Sciatic nerve (tissue), 2 donors: ENCODE results near the gene CEP72. TPM values are rescaled to one million over a fixed set of nuclear protein-coding genes. Genes with fewer than 3 reads are reported as not detected.
"Not testable (repeated sequence)": the region's sequence is repeated elsewhere in the genome, so short reads cannot be mapped to it uniquely, and the experiment has no call there.

Source experiments
- ATAC-seq: fragments of 200-7000 bp; cut with Tn5 transposase; one replicate; pipeline ENCODE4 v1.9.1; 2020; ENCODE audit warnings: mild to moderate bottlenecking, moderate library complexity
- DNase-seq: peaks from one replicate; pipeline ENCODE4 v3.0.0-alpha.2; 2020; ENCODE audit warnings: low spot score
- intact Hi-C: fragments of 100-400 bp; cut with DNase I; formaldehyde crosslinking; loops from one replicate; pipeline ENCODE4 v1.14.2; 2022
- total RNA-seq: library from RNA; stranded (reverse); fragmentation: NEBNext Ultra II Directional; extraction: Animal tissue kit (Norgen Biotek cat#: 25700); gene quantifications from one replicate; pipeline ENCODE4 v1.2.1, GENCODE V29; 2021
- donor health status: DM: no; HTN: no; CAD: no.
- donor health status: DM: no; HTN: no; CAD: no.

CEP72 gene
- total RNA-seq, 1 donor from 2014 or later = 7.5 TPM

DNA sequence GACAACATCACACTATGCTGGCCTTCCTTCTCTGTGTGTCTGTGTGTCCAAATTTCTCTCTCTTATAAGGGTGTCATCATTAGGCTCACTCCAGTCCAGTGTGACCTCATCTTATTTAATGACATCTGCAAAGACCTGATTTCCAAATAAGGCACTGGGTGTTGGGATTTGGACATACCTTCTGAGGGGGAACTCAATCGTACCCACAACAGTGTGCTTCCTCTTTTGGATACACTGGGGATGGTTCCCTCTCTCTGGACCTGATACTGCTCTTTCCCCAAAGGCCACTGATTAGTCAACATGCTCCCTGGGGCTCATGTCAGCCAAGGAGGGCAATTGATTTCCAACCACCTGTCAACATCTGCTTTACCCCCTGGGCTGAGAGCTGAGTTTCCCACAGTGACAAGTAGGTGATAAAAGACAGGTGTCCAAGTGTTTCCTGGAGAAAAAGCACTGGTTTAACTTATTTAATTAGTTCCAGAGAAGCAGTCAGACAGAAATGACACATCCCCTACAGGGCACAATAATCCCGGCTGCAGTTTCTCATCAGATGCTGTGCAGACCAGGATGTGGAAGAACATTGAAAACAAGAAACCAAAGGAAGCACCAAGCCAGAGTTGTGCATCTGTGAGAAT, 17.8 kb upstream of the CEP72 start:
- DNase-seq = no peak
- intact Hi-C loops = no loop called here
- ATAC-seq = no peak

DNA sequence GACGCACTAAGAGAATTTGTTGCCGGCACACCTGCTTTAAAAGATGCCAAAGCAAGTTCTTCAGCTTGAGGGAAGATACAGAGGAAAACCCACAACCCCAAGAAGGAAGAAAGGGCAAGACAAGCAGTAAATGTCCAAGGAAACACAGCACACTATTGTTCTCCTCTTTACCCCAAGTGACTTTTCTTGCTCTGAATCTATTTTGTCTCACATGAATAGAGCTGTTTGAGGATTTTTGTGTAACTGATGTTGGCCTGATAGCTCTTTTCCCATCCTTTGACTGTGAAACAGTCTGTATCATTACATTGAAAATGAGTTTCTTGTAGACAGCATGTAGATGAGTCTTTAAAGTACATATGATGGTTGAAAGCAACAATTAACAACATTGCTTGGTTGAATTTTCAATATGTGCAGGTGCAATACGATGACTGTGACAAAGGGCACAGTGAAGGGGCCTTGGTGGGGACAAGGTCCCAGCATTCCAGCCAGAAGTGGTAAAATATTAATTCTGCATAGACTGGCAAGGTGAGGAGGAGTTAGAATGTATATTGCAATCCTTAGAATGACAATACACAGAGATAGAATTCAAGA, 16.8 kb upstream of the CEP72 start:
- ATAC-seq (no peak), DNase-seq (no peak)
- intact Hi-C loops = no loop called here

DNA sequence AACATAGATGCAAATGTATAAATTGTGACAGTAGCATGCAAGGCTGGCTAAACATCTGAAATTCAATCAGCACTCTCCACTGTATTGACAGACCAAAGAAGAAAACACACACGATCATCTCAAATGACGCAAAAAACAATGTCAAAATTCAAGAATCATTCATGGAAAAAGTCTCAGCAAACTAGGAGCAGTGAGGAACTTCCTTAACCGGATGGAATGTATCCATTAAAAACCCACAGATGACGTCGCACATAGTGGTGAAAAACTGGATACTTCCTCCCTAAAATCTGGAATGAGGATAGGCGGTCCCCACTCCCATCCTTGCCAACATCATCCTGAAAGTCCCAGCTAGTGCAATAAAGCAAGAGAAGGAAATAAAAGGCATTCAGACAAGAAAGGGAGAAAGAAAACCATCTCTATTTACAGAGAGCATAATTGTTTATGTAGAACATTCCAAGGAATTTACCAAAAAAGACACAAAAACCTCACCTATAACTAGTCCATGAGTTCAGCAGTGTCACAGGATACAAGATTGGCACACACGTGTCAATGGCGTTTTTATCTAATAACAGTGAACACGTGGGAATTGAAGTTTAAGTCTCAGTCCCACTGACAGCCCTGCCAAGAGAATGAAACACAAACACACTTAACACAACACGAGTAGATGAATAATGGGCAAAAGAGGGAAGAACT, 14.1 kb upstream of the CEP72 start:
- ATAC-seq (no peak), DNase-seq (no peak)
- intact Hi-C loops = no loop called here

DNA sequence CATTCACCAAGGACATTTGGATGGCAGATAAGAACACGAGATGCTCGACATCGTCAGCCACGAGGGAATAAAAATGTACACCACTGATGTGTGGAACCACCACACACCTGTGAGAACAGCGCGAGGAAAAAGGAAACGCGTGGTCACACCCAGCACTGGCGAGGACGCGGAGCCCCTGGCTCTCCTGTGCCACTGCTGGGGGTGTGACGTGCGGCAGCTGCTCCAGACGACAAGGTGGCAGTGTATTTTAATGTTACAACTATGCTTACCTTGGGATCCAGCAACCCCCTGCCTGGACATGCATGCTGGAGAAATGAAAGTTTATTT, 13.6 kb upstream of the CEP72 start:
- intact Hi-C loops = no loop called here
- DNase-seq (no peak), ATAC-seq (no peak)

DNA sequence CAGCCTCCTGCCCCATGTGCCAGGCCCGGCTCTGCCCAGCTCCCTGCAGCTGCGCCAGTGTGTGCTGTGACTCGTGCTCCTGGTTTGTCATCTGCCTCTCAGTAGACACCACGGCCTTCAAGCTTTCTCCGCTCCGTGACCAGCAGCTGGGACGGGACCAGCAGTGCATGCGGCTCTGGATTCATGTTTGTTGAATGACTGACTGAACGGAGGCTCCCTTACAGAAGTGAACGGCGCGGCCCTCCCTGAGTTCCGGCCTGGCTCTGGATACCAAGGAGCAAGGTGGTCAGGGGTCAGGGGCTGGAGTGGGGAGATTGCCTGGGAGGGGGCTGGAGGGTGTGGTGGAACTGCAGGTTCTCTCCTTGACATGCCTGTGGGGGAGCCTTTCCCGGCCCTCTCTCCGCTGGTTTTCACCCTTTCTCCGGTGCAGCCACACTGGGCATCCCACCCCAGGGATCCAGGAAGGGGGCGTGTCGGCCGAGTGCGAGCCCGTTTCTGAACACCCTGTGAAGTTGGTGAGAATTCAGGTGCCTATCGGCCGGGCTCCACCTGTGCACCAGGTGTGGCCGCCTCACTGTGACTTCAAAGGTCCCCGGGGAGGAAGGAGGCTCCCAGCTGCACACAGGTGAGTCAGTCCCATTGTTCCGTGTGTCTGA, 11.1 kb upstream of the CEP72 start:
- ATAC-seq = no peak
- intact Hi-C loops = no loop called here

DNA sequence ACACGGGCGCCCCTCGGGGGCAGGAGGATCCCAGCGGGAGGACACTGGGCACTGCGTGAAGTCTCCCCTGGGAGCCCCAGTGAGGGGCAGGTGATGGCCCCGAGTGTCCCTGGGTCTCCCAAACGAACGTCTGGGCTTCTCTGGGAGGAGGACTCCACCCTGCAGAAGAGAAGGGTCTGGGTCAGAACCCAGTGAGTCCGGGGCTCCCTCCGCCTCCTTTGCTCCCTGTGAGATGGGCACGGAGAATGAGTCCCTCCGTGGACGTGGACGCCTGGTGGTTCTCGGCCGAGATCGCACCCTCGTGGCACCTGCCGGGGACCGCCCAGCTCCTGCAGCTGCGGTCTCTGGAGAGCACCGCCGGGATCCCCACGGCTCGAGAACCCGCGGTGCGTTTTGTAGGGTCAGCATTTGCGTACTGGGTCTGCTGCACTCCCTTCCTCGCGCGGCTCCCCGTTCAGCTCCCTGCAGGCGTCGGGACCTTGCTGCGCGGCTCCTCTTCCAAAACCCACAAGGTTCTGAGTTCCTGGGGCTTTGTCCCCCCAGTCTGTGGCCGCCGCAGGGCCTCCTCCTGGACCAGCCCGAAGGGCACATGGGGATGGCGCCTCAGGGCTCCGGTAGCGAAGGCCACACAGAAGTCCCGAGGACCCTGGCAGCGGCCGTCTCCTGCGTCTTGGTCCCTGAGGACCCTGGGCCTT, 10.2 kb upstream of the CEP72 start:
- ATAC-seq = no peak
- no peak for DNase-seq
- intact Hi-C loops = no loop called here

More for the DNA sequence above, 11.1 kb upstream of the CEP72 start:
- DNase-seq = no peak

DNA sequence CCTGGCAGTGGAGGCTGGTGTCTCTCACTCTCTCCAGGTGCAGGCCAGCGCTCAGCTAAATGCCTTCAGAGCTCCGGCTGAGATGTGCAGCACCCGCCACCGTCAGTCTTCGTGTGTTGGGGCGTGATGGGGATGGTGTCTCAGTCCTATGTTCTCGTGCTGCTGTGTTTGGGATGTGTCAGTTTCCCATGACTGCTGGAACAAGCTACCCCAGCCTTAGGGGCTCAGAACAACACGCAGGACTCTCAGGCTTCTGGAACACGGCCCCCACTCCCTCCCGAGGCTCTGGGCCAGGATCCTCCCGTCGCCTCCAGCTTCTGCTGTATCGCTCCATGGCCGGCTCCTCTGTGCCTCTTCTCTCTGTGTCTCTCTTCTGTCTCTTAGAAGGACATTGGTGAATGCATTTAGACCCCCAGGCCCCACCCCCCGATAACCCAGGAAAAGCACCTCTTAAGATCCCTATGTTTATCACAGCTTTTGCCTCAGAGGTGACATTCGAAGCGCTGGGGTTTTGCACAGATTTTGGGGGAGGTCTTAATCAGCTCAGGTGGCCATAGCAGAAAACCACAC, 9.6 kb upstream of the CEP72 start:
- DNase-seq (no peak), ATAC-seq (no peak)
- intact Hi-C loops = no loop called here

DNA sequence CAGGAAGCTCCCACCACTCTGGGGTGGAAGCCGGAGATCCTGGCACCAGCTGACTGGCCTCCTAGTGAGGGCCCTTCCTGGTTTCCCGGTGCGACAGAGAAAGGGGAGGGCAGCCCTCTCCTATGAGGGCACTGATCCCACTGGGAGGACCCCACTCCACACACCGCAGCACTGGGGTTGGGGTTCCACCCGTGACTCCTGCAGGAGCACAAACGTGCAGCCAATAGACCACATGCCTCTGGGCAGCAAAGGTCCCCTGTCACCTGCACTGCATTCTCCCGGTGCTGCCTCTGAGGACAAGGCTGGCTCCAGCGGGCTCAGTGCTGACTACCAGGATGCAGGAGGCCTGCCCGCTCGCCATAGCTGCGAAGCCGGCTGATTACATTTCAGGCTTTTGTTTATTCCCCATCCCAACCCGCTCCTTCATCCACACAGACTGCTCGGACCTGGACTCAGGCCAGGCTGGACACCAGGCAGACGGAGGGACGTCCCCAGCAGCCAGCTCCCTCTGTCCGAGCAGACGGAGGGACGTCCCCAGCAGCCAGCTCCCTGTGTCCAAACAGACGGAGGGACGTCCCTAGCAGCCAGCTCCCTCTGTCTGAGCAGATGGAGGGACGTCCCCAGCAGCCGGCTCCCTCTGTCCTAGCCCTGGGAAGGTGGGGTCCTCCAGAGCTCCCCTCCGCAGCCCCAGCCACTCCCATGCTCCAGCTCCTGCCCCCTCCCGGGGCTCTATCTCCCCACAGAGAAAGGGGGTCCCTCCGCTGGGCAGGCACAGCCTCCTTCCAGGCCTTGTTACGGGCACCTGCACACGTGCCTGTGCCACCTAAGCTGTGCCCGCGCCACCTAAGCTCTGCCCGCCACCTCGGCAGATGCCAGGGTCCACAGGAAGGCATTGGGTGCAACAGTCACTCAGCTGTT, 8.8 kb upstream of the CEP72 start:
- DNase-seq (peak; percentile 47), ATAC-seq (no peak)
- intact Hi-C loops = no loop called here

DNA sequence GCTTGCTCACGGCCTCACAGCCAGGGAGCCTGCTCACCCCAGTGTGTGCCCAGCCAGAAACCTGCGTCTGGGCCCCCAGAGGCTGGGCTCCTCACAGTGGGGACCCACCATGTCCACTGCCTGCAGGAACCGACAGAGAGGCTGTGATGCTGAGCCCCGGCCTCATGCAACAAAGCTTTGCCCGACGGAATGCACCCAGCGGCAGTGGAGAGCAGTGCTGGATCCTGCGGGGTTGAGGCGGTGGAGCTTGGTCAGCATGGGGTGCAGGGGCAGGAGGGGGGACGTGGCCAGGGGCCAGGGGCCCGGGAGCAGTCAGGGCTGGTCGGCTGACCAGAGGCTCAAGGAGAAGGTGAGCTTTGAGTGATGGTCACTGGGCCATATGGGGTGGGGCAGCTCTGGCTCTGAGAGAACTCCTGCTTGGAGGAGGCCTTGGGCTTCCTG, 7.7 kb upstream of the CEP72 start:
- peak; percentile 40 for DNase-seq
- no peak for ATAC-seq
- intact Hi-C loops = no loop called here

DNA sequence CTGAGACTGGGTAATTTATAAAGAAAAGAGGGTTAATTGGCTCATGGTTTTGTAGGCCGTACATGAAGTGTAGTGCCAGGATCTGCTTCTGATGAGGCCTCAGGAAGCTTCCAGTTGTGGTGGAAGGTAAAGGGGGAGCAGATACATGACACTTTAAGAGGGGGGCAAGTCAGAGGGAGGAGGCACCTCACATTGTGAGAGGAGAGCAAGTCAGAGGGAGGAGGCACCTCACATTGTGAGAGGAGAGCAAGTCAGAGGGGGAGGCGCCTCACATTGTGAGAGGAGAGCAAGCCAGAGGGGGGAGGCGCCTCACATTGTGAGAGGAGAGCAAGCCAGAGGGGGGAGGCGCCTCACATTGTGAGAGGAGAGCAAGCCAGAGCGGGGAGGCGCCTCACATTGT, 7.0 kb upstream of the CEP72 start:
- DNase-seq, intact Hi-C loops, ATAC-seq: not testable (repeated sequence)

DNA sequence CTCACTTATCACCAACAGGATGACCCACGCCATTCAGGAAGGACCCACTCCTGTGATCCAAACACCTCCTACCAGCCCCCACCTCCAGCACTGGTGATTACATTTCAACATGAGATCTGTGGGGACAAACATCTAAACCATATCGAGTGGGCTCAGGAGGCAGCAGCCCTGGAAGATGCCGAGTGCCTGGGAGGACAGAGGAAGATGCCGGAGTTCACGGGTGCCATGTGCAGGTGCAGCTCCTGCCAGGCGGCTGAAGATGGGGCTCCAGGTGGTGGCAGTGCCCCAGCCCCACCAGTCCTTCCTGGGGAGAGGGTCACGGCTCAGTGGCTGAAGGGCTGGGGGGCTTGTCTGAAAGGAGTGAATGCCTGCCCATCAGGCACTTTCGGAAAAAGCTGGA, 6.1 kb upstream of the CEP72 start:
- DNase-seq (no peak), ATAC-seq (no peak)
- intact Hi-C loops = no loop called here

DNA sequence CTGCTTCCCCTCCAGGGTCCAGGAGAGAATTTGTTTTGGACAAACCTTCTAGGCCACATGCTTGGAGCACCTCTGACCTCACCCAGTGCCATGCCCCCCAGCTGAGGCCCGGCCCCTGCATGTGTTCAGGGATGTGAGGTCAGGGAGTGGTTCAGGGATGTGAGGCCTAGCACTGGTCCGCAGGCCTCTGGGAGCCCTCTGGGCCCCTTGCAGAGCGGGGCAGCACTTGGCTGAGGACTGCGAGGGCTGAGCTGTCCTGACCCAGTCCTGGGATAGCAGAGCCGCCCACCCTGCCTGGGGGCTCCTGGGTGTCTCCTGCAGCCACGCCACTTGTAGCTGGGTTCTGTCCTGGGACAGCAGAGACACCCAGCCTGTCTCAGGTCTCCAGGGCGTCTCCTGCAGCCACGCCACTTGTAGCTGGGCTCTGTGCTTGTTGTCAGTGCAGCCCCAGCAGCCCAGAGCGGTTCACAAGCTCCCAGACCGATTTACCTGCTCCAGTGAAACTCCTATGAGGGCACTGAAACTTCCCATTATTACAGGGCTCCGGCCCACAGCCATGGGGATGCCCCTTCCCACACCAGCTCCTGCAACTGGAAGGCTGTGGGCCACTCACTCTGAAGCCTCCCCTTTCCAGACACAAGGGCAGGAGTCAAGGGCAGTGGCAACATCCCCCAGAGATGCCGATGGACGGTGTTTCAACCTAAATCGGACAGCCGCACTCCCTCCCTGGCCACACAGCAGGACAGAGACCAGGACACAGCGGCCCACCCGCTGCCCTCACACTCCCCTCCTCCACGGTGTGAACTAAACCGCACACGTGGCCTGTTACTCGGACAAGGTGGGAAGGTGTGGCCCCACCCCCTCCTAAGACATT, 5.4 kb upstream of the CEP72 start:
- no peak for DNase-seq
- intact Hi-C loops = no loop called here
- ATAC-seq = no peak

DNA sequence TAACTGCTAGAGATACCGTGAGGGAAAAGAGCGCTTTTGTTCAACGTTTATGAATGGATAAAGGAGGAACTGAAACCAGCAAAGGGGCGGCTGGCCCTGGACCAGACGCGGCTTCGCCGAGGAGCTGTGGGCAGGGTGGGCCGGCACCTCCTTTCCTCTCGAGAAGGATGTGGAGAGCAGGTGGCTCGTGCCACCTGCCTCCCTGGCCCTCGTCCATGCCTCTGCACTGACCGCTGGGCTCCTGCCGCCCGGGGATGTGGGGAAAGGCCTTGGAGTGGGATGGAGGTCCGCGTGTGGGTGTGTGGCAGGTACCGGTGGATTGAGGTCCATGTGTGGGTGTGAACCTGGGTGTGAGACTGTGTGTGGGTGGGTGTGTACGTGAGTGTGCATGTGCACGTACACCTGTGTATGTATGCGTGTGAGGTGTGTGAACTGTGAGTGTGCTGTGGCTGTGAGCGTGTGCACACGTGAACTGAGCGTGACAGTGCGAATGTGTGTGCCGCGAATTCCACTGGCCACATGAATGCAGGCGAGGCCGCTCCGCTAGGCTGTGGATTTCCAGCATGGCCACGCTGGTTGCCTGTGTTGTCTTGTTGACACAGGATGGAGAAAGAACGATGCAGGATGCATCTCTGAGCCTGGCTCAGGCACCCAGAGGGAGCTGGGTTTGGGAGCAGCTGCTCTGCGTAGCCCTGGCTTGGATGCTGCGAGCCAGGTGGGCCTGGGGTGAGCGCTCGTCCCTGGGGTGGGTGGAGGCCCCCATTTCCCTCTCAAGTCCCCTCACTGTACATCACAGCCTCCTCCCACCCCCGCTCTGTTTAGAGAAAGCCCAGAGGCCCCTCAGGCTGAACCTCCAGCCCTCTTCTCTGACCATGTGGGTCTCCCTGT, 4.4 kb upstream of the CEP72 start:
- DNase-seq (peak; percentile 56), ATAC-seq (no peak)
- intact Hi-C loops = no loop called here

DNA sequence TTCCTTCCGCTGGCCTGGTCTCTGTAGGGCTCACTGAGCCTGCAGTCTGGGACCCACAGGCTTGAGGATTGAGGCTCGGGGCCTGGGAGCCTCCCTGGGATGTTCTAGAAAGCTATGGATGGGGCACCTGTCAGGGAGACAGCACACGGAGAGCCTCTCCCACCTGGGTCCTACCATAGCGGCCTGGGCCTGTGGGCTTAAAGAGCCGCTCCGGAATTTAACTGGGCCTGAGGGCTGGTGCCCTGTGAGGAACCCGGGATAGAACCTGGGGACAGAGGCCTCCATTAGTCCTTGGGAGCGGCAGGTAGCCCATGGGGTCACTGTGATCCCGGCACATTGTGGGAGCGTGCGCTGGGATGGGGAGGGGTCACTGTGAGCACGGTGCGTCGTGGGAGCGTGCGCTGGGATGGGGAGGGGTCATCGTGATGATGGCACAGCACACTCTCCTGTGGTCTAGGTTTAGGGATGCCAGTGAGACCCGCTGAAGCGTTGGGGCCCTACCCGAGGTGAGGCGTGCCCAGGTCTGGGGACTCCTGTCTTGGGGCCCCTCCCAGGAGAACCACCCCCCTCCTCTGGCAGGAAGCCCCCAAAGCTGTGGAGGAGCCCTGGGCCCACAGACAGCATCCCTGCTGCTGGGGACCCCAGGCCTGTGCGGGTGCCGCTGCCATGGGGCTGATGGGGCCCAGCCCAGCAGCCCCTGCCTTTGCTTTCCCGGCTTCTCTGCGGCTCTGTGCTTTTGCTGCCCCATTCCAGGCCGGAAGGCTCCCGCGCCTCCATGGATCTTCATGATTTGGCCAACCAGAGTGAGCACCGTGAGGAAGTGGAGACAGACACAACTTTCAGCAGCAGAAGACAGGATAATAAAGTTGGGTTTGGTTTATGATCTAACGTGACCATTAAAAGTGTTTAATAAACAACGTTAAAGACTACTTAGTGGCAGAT, 3.4 kb upstream of the CEP72 start:
- ATAC-seq (no peak), DNase-seq (no peak)
- intact Hi-C loops = no loop called here

DNA sequence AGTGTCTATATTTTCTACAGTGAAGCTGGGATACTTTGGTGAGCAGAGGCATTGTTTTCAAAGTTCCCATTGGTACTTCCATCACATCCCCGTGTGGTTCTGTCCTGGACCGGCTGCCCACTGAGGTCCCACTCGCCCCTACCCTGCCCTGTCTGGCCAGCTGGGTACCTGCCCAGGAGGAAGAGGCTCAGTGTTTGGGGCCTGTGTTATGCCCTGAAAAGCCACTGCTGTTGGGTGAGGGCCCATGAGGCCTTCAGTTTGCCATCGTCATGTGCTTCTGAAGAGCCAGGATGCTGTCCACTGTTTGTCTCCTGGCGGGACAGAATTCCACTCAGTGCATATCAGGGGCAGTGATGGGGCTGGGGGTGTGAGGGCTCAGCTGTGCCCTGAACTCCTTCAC, 2.6 kb upstream of the CEP72 start:
- DNase-seq (peak; percentile 43), ATAC-seq (no peak)
- intact Hi-C loops = no loop called here
